HG03378 (cell line): Measurements from ENCODE around the gene AGTR1.
"Not testable (repeated sequence)": the region's sequence is repeated elsewhere in the genome, so short reads cannot be mapped to it uniquely, and the experiment has no call there.

Experiments
- ATAC-seq: cut with Tn5 transposase; IDR thresholded peaks from one replicate; pipeline ENCODE4 v1.9.1; 2021; ENCODE audit warnings: mild to moderate bottlenecking, moderate library complexity; ENCODE audit not compliant: unreplicated experiment

The AGTR1 gene

DNA sequence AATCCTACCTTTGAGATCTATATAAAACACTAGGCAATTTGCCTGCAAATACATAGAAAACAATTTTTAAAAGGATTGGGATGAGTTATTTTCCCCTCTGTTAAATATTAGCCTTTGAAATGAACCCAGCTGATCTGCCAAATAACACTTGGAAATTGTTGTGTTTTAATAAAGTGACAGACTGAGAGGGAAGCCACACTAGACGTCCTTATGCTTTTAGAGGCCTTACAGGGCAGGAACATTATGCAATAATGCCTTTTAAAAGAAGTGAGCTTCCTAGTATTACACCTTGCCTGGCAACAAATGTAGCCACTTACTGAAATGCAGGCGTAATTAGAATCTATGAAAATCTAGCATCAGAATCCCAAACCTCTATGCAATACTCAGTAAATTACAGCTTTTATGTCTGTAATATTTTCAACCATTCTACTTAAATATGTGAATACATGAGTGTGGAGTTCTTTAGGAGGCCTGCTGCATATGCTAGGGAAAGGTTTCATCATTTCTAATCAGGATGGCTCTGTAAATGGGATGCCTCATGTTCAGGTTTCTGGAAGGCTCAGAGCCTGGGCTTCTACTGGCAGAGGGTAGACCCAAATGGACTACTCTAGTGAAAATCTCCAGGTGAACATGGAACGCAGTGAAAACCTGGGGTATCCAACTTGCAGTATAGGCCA is 20.3 kb downstream of the AGTR1 start:
- no peak for ATAC-seq

DNA sequence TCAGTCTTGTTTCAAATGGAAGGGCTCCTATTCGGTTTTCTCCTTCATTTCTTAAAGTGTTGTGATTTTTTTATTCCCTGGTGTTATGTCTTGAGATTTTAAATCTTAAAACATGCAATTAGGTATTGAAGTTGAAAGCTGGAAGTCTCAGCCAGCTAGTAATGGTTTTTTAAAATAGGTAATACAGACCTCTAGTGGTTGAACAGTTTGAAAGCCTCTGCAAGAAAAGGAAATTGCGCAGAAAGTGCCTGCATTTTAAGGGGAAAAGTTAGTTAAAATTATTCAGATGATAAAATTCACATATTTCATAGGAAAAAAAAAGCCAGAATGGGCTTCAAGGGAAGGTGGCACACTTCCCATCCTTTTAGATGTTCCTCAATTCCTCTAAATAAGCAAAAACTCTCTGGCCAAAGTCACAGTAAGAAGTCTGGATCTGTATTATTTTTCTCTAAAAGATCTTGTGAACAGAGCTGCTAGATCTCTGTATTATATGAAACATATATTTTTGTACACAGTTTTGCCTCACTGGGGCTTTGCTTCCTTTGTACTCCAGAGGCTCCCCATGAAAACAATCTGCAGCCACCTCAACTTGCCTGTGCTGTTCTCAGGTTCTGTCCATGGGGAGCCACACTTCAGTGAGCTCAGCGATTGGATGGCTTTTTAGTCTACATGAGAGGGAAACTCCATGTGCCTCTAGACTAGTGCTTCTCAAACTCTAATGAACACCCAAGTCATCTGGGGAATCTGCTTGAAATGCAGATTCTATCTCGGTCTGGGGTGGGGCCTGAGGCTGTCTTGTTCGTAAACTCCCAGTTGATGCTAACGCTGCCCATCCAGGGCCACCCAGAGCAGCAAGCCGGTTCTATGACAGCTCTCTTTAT is 21.5 kb downstream of the AGTR1 start:
- no peak for ATAC-seq

GRCh38 chr3:148720873-148721272 is 23.2 kb downstream of the AGTR1 start:
- no peak for ATAC-seq

- ATAC-seq = no peak
Observed at GRCh38 chr3:148723631-148724030, 25.9 kb downstream of the AGTR1 start.

DNA sequence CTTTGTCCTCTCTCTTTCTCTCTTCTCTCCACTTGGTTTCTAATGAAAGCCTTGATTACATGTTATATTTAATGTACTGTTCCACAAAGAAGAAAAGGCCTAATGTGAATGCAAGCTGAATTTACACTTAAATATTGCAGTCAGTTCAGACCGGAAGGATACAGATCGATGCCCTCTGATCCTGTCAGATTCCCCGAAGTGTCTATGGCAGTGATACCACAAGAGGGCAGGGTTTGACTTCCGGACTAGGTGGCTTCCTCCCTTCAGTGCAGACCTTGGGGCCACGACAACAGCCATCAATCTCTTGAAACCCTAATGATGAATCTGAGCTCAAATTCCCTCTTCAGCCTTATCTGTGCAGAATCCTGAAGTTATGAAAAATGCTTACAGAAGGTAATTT is 29.5 kb downstream of the AGTR1 start:
- peak; percentile 79 for ATAC-seq

DNA sequence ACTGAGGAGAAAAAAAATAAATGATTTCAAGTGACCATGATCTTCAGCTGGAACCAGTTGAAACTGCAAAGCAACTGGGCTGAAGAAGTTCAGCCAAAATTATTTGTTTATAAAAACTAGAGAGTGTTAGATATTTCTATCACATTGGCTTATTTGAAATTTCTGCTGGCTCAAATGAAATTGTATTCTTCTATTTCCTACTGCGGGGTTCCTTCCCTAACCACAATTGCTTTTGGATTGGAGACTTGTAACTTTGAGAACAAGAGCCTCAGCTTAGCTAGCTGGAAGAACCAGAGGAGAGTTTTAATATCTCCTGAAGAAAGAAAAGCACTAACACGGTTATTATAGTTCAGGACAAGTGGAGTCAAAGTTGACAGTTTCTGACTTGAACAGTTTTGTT is 31.1 kb downstream of the AGTR1 start:
- no peak for ATAC-seq

DNA sequence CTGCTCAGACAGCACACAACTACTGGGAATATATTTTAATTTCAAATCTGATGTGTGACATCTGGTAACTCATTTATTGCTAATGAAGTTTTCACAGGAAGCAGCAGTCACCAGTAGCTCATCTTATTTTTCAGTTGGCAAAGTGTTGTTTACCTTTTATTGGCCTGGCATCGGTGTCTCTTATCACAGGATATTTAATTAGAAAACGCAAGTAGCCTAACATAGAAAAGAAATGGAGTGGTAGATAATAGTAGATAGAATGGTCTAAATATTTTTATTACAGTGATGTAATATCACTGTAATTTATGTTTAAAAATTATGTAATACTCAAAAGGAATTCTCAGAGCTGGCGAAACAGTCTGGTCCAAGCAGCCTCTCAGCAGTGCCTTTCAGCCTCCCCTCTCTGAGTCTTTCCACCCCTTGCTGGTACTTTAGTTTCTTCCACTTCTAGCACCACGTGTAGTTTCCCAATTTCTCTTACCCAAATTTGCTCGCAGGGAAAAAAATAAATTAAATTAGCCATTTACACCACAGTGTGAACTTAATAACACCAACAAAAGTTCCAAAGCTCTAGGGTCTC is 31.9 kb downstream of the AGTR1 start:
- ATAC-seq = no peak

DNA sequence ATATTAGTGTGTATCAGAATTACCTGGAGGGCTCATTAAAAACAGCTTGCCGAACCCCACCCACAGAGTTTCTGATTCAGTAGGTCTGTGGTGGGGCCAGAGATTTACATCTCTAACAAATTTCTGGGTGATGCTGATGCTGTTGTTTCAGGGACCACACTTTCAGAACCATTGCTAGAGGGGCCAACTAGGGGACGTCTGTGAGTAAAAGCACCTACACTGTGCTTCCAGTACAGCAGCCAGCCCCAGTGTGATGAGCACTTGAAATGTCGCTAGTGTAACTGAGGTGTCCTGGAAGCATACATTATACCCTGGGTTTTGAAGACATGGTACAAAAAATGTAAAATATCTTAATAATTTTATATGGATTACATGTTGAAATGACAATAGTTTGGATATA is 33.0 kb downstream of the AGTR1 start:
- ATAC-seq = no peak

GRCh38 chr3:148735597-148735996 is 37.9 kb downstream of the AGTR1 start:
- no peak for ATAC-seq

DNA sequence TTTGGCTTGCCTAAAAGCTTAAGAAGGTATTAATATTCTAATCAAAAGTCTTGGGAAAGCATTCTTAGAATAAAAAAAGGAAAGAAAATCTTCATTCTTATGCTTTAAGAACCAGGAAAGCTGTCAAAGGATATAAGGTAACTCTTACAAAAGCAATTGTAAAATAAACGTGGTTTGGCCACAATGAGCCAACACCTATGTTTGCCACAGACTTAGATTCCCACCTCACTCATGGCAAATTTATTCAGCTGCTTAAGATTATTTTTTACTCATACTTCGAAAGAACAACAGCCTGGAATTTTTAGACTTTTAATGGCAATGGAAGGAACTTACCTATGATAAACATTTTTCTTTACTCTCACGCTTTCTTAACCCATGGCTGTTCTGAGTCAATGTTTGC is 38.4 kb downstream of the AGTR1 start:
- no peak for ATAC-seq

DNA sequence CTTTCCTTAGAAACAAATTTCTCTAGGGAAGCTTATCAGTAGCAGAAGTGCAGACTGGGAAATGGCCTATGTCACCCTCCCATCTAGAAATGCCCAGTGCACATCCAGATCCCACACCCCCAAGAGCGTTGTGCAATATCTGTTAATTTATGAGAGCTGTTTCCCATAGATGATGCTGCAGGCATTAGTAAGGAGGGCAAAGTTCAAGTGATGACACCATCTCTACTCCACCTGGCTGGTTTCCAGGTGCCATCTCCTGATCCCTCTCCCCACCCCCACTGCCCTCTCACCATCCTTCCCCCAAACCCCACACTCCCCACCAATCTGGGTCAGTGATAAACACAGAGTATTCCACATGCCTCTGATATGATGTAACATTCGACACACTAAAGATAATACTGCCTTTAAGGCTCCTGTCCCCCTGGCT is 39.4 kb downstream of the AGTR1 start:
- ATAC-seq = no peak

DNA sequence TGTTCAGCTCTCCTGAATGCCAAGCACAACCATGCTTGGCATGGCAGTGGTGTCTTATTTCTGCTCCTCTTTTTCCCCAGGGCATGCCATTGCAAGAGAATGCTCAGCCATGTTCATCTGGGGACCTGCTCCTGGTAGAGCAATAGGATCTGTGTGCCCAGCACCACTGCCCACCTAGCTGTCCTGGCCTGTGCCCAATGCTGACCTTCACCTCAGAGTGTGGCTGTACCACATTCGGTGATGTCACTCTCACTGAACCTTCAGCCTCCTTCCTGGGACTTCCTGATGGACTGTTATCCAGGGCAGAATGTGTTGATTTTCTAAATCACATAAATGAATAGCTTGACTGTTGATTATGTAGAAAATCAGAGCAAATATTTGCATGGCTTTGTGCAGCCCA is 42.0 kb downstream of the AGTR1 start:
- ATAC-seq = no peak

GRCh38 chr3:148740291-148740690 is 42.6 kb downstream of the AGTR1 start:
- no peak for ATAC-seq

DNA sequence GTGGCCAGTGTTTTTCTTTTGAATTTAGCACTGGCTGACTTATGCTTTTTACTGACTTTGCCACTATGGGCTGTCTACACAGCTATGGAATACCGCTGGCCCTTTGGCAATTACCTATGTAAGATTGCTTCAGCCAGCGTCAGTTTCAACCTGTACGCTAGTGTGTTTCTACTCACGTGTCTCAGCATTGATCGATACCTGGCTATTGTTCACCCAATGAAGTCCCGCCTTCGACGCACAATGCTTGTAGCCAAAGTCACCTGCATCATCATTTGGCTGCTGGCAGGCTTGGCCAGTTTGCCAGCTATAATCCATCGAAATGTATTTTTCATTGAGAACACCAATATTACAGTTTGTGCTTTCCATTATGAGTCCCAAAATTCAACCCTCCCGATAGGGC is 43.5 kb downstream of the AGTR1 start:
- no peak for ATAC-seq

- no peak for ATAC-seq
Observed at GRCh38 chr3:148742118-148742517, 44.4 kb downstream of the AGTR1 start.

GRCh38 chr3:148746053-148746452 is 48.4 kb downstream of the AGTR1 start:
- ATAC-seq = no peak

DNA sequence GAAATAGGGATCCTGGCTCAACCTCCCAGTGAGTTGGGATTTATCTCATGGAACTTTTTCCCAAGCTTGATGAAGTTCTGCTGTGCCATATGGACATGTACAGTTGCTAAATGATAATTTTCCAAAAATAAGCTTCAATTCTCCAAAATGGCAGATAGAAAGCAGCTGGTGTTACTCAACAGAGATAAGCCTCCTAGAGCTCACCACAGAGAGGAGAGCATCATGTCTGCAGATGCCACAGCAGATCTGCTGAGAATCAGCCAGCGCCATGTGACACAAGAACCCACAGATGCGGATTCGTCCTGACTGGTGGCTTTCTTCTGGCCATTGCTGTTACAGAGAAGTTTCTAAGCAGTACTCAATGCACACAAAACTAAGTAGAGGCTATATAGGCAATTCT is 50.6 kb downstream of the AGTR1 start:
- no peak for ATAC-seq

GRCh38 chr3:148750296-148750695 is 52.6 kb downstream of the AGTR1 start:
- ATAC-seq = no peak

- ATAC-seq = no peak
Observed at GRCh38 chr3:148751461-148751860, 53.8 kb downstream of the AGTR1 start.

DNA sequence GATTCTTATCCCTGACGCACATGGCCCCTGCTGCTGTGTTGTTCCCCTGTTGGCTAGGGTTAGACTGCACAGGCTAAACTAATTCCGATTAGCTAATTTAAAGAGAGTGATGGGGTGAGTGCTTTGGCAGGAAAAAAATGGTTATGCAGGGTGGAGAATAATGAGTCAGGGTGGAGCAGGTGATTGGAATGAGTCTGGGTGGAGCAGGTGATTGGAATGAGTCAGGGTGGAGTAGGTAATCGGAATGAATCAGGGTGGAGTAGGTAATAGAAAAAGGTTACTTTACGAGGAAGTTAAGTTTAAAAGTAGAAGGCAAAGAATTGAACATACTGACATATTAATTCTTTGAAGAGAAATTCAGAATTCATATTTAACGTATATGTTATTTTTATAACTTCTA is 55.7 kb downstream of the AGTR1 start:
- not testable (repeated sequence) for ATAC-seq

- ATAC-seq = no peak
Observed at GRCh38 chr3:148755570-148755969, 57.9 kb downstream of the AGTR1 start.

- ATAC-seq = no peak
Observed at GRCh38 chr3:148756311-148756710, 58.6 kb downstream of the AGTR1 start.
